ENCODE measurements around the gene CYP2W1.
"Not testable (repeated sequence)": the region's sequence is repeated elsewhere in the genome, so short reads cannot be mapped to it uniquely, and the experiment has no call there.

CYP2W1 gene

GRCh38 chr7:938546-939185 is 44.3 kb upstream of the CYP2W1 start:
- no peak overlapping the region for H3K4me3 ChIP-seq (ENCODE audit: low read depth, low read length)
- TF ChIP-seq CTCF (IDR thresholded peaks at IDR 0.05; ENCODE audit: borderline replicate concordance, insufficient read depth, low read depth, low read length): no peak

- no peak for TF ChIP-seq CTCF (IDR thresholded peaks at IDR 0.05; ENCODE audit: borderline replicate concordance, insufficient read depth, low read depth, low read length)
- no peak overlapping the region for H3K4me3 ChIP-seq (ENCODE audit: low read depth, low read length)
Measured at GRCh38 chr7:939843-940242, 43.1 kb upstream of the CYP2W1 start.

- H3K4me3 ChIP-seq (ENCODE audit: low read depth, low read length): no peak overlapping the region
- TF ChIP-seq CTCF (IDR thresholded peaks at IDR 0.05; ENCODE audit: borderline replicate concordance, insufficient read depth, low read depth, low read length): no peak
Measured at GRCh38 chr7:940599-941408, 42.2 kb upstream of the CYP2W1 start.

GRCh38 chr7:943793-944192 is 39.2 kb upstream of the CYP2W1 start:
- not testable (repeated sequence) for H3K4me3 ChIP-seq (ENCODE audit: low read depth, low read length)

GRCh38 chr7:944744-945143 is 38.2 kb upstream of the CYP2W1 start:
- TF ChIP-seq CTCF (IDR thresholded peaks at IDR 0.05; ENCODE audit: borderline replicate concordance, insufficient read depth, low read depth, low read length): no peak
- no peak overlapping the region for H3K4me3 ChIP-seq (ENCODE audit: low read depth, low read length)

GRCh38 chr7:945147-945555 is 37.8 kb upstream of the CYP2W1 start:
- H3K4me3 ChIP-seq (ENCODE audit: low read depth, low read length): no peak overlapping the region
- TF ChIP-seq CTCF (IDR thresholded peaks at IDR 0.05; ENCODE audit: borderline replicate concordance, insufficient read depth, low read depth, low read length): no peak

GRCh38 chr7:945556-946255 is 37.3 kb upstream of the CYP2W1 start:
- no peak overlapping the region for H3K4me3 ChIP-seq (ENCODE audit: low read depth, low read length)

More at GRCh38 chr7:945556-946255, 37.3 kb upstream of the CYP2W1 start:
- no peak for TF ChIP-seq CTCF (IDR thresholded peaks at IDR 0.05; ENCODE audit: borderline replicate concordance, insufficient read depth, low read depth, low read length)
